Measurements from ENCODE around the gene TES. TPM values are rescaled to one million over a fixed set of nuclear protein-coding genes. Genes with fewer than 3 reads are reported as not detected.

Gene TES
- polyA plus RNA-seq, 1 donor from 2014 or later, result 150 TPM

- Mint-ChIP-seq H3K36me3 (peaks cover 2% of the 10 kb centered on the region), H3K27ac (peak overlapping the region in 1 of 3 donors; percentile 7)
These were observed 13.2 kb downstream of the TES start for GRCh38 chr7:116223588-116223987.

GRCh38 chr7:116224492-116225098 is 14.3 kb downstream of the TES start:
- peak overlapping the region; percentile 2 to 87 (median 50) for H3K4me3 Mint-ChIP-seq
- H3K27me3 Mint-ChIP-seq, result no peaks in the 10 kb centered on the region
- H3K36me3 Mint-ChIP-seq, result peaks cover 2% of the 10 kb centered on the region
- H3K27ac Mint-ChIP-seq, result peak overlapping the region in 2 of 3 donors; percentile 14 to 57
- peaks cover 56 to 72% (median 61%) of the 10 kb centered on the region in 3 donors for H3K4me1 Mint-ChIP-seq
- H3K9me3 Mint-ChIP-seq, result no peaks in the 10 kb centered on the region

More at GRCh38 chr7:116223588-116223987, 13.2 kb downstream of the TES start:
- H3K4me1 Mint-ChIP-seq, result peaks cover 56 to 73% (median 59%) of the 10 kb centered on the region in 3 donors
- peak overlapping the region in 3 of 4 donors; percentile 2 to 87 (median 67) for H3K4me3 Mint-ChIP-seq
- H3K27me3 Mint-ChIP-seq, result no peaks in the 10 kb centered on the region
- H3K9me3 Mint-ChIP-seq, result no peaks in the 10 kb centered on the region

- H3K4me3 Mint-ChIP-seq, result peak overlapping the region in 1 of 4 donors; percentile 19
- peaks cover 60 to 72% (median 64%) of the 10 kb centered on the region in 3 donors for H3K4me1 Mint-ChIP-seq
- no peaks in the 10 kb centered on the region for H3K9me3 Mint-ChIP-seq
- H3K27ac Mint-ChIP-seq, result no peak overlapping the region
- H3K27me3 Mint-ChIP-seq, result no peaks in the 10 kb centered on the region
- peaks cover 2% of the 10 kb centered on the region for H3K36me3 Mint-ChIP-seq
These were observed 15.5 kb downstream of the TES start for GRCh38 chr7:116225860-116226259.

- H3K27ac Mint-ChIP-seq, result peak overlapping the region in 1 of 3 donors; percentile 10
- no peaks in the 10 kb centered on the region for H3K9me3 Mint-ChIP-seq
- peaks cover 59 to 71% (median 63%) of the 10 kb centered on the region in 3 donors for H3K4me1 Mint-ChIP-seq
- H3K4me3 Mint-ChIP-seq, result peak overlapping the region in 1 of 4 donors; percentile 71
- no peaks in the 10 kb centered on the region for H3K27me3 Mint-ChIP-seq
- peaks cover 2% of the 10 kb centered on the region for H3K36me3 Mint-ChIP-seq
These were observed 16.3 kb downstream of the TES start for GRCh38 chr7:116226664-116227063.

GRCh38 chr7:116227678-116228239 is 17.4 kb downstream of the TES start:
- no peaks in the 10 kb centered on the region for H3K27me3 Mint-ChIP-seq
- peak overlapping the region in 2 of 3 donors; percentile 10 to 75 for H3K27ac Mint-ChIP-seq
- peak overlapping the region in 2 of 4 donors; percentile 53 to 59 for H3K4me3 Mint-ChIP-seq
- peaks cover 60 to 72% (median 63%) of the 10 kb centered on the region in 3 donors for H3K4me1 Mint-ChIP-seq
- no peaks in the 10 kb centered on the region for H3K9me3 Mint-ChIP-seq
- peaks cover 2% of the 10 kb centered on the region for H3K36me3 Mint-ChIP-seq

GRCh38 chr7:116228241-116228640 is 17.9 kb downstream of the TES start:
- no peak overlapping the region for H3K4me3 Mint-ChIP-seq
- H3K9me3 Mint-ChIP-seq, result no peaks in the 10 kb centered on the region
- H3K4me1 Mint-ChIP-seq, result peaks cover 59 to 73% (median 63%) of the 10 kb centered on the region in 3 donors
- peaks cover 2% of the 10 kb centered on the region for H3K36me3 Mint-ChIP-seq
- H3K27ac Mint-ChIP-seq, result no peak overlapping the region
- no peaks in the 10 kb centered on the region for H3K27me3 Mint-ChIP-seq

GRCh38 chr7:116229366-116229765 is 19.0 kb downstream of the TES start:
- Mint-ChIP-seq H3K36me3 (peaks cover 2% of the 10 kb centered on the region), H3K27ac (peak overlapping the region in 2 of 3 donors; percentile 28 to 35), H3K4me3 (peak overlapping the region in 1 of 4 donors; percentile 10), H3K9me3 (no peaks in the 10 kb centered on the region), H3K4me1 (peaks cover 47 to 64% (median 55%) of the 10 kb centered on the region in 3 donors), H3K27me3 (no peaks in the 10 kb centered on the region)

GRCh38 chr7:116230191-116231005 is 20.1 kb downstream of the TES start:
- no peaks in the 10 kb centered on the region for H3K36me3 Mint-ChIP-seq
- H3K9me3 Mint-ChIP-seq, result no peaks in the 10 kb centered on the region
- H3K4me3 Mint-ChIP-seq, result peak overlapping the region in 2 of 4 donors; percentile 0 to 4
- peaks cover 39 to 54% (median 47%) of the 10 kb centered on the region in 3 donors for H3K4me1 Mint-ChIP-seq
- peak overlapping the region; percentile 9 to 84 (median 14) for H3K27ac Mint-ChIP-seq
- no peaks in the 10 kb centered on the region for H3K27me3 Mint-ChIP-seq

- Mint-ChIP-seq H3K27me3 (no peaks in the 10 kb centered on the region), H3K27ac (peak overlapping the region in 2 of 3 donors; percentile 65 to 71), H3K36me3 (no peaks in the 10 kb centered on the region), H3K4me3 (no peak overlapping the region), H3K4me1 (peaks cover 37 to 49% (median 41%) of the 10 kb centered on the region in 3 donors), H3K9me3 (no peaks in the 10 kb centered on the region)
These were observed 21.2 kb downstream of the TES start for GRCh38 chr7:116231543-116231942.

GRCh38 chr7:116231949-116232348 is 21.6 kb downstream of the TES start:
- no peaks in the 10 kb centered on the region for H3K9me3 Mint-ChIP-seq
- H3K4me3 Mint-ChIP-seq, result no peak overlapping the region
- H3K4me1 Mint-ChIP-seq, result peaks cover 35 to 48% (median 39%) of the 10 kb centered on the region in 3 donors
- no peaks in the 10 kb centered on the region for H3K36me3 Mint-ChIP-seq
- H3K27me3 Mint-ChIP-seq, result no peaks in the 10 kb centered on the region
- peak overlapping the region; percentile 65 to 76 (median 71) for H3K27ac Mint-ChIP-seq

GRCh38 chr7:116232350-116232749 is 22.0 kb downstream of the TES start:
- Mint-ChIP-seq H3K36me3 (no peaks in the 10 kb centered on the region), H3K4me1 (peaks cover 33 to 51% (median 37%) of the 10 kb centered on the region in 3 donors), H3K27me3 (no peaks in the 10 kb centered on the region), H3K4me3 (no peak overlapping the region), H3K27ac (peak overlapping the region in 2 of 3 donors; percentile 65 to 71), H3K9me3 (no peaks in the 10 kb centered on the region)

GRCh38 chr7:116232920-116233319 is 22.6 kb downstream of the TES start:
- peaks cover 29 to 47% (median 31%) of the 10 kb centered on the region in 3 donors for H3K4me1 Mint-ChIP-seq
- H3K9me3 Mint-ChIP-seq, result no peaks in the 10 kb centered on the region
- no peaks in the 10 kb centered on the region for H3K27me3 Mint-ChIP-seq
- no peak overlapping the region for H3K4me3 Mint-ChIP-seq
- peak overlapping the region in 2 of 3 donors; percentile 17 to 25 for H3K27ac Mint-ChIP-seq
- peaks cover 1% of the 10 kb centered on the region for H3K36me3 Mint-ChIP-seq

- Mint-ChIP-seq H3K9me3 (no peaks in the 10 kb centered on the region), H3K27ac (peak overlapping the region in 2 of 3 donors; percentile 20 to 31), H3K4me1 (peaks cover 20 to 45% (median 27%) of the 10 kb centered on the region in 3 donors), H3K4me3 (no peak overlapping the region), H3K36me3 (peaks cover 1% of the 10 kb centered on the region), H3K27me3 (no peaks in the 10 kb centered on the region)
These were observed 24.3 kb downstream of the TES start for GRCh38 chr7:116234517-116235200.

- Mint-ChIP-seq H3K27ac (no peak overlapping the region), H3K9me3 (no peaks in the 10 kb centered on the region), H3K4me1 (peaks cover 15 to 41% (median 22%) of the 10 kb centered on the region in 3 donors), H3K36me3 (peaks cover 2% of the 10 kb centered on the region), H3K27me3 (no peaks in the 10 kb centered on the region), H3K4me3 (no peak overlapping the region)
These were observed 25.0 kb downstream of the TES start for GRCh38 chr7:116235380-116235779.

All from IgD-negative memory B cell (primary cell).